Measurements from ENCODE around the gene ANKRD52. TPM values are rescaled to one million over a fixed set of nuclear protein-coding genes. Genes with fewer than 3 reads are reported as not detected.

The ANKRD52 gene
- 60.3 and 64.3 TPM in 2 replicates for total RNA-seq
- long read RNA-seq, partial matches to known transcripts, result 1 of 4 reads
- long read RNA-seq, other reads (novel, unspliced or antisense), result 3 of 4 reads

DNA sequence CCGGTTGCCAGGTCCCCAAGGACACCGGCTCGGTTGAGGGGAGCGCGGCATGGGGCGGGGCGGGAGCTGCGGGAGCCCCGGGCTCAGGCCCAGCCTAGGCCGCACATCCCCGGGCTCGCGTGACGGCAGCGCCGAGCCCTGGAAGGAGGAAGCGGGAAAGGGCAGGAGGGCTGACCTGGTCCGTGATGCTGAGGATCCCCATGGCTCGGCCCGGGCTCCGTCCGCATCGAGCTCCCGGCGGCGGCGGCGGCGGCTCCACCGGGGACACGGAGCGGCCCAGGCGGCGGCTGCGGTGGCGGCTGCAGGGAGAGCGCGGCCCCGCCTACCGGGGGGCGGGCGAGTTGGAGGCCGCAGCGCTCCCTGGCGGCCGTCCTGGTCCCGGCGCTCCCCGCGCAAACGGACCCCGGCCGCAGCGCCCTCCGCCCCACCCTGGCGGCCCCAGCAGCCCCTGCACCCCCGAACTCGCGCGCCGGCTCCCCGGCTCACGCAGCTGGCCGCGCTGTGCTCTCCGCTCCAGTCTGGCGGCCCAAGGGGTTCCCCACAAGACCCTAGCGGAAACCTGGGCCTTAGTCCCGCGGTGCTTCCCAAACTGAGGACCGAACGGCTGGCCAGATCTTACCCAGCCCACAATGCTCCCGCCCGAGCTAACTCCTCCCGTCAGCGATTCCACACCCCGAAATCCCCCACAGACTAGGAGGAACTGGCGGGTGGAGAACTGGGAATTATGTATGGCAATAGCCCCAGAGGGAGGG lies at the start of gene ANKRD52:
Gene ANKRD52 (minus strand): TSS at position 317 of the 752 bp plus-strand sequence. CDS start 115 bp downstream, at position 202.
- Mint-ChIP-seq H3K4me3 (ENCODE audit: low read depth) (peak within 1 kb of the TSS; percentile 93), H3K27me3 (peaks cover 5% of the 10 kb centered on the region), H3K4me1 (ENCODE audit: low read depth) (peaks cover 14% of the 10 kb centered on the region), H3K9me3 (ENCODE audit: low read depth) (no peaks in the 10 kb centered on the region), H3K36me3 (ENCODE audit: insufficient read depth) (peaks cover 11% of the 10 kb centered on the region), H3K27ac (peak within 1 kb of the TSS; percentile 94)
- DNase-seq (ENCODE audit: low spot score, unreplicated experiment), result peak; percentile 71
- TF ChIP-seq, protein P1, sequence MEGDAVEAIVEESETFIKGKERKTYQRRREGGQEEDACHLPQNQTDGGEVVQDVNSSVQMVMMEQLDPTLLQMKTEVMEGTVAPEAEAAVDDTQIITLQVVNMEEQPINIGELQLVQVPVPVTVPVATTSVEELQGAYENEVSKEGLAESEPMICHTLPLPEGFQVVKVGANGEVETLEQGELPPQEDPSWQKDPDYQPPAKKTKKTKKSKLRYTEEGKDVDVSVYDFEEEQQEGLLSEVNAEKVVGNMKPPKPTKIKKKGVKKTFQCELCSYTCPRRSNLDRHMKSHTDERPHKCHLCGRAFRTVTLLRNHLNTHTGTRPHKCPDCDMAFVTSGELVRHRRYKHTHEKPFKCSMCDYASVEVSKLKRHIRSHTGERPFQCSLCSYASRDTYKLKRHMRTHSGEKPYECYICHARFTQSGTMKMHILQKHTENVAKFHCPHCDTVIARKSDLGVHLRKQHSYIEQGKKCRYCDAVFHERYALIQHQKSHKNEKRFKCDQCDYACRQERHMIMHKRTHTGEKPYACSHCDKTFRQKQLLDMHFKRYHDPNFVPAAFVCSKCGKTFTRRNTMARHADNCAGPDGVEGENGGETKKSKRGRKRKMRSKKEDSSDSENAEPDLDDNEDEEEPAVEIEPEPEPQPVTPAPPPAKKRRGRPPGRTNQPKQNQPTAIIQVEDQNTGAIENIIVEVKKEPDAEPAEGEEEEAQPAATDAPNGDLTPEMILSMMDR (IDR thresholded peaks at IDR 0.05; ENCODE audit: unreplicated experiment), result peak; percentile 85

DNA sequence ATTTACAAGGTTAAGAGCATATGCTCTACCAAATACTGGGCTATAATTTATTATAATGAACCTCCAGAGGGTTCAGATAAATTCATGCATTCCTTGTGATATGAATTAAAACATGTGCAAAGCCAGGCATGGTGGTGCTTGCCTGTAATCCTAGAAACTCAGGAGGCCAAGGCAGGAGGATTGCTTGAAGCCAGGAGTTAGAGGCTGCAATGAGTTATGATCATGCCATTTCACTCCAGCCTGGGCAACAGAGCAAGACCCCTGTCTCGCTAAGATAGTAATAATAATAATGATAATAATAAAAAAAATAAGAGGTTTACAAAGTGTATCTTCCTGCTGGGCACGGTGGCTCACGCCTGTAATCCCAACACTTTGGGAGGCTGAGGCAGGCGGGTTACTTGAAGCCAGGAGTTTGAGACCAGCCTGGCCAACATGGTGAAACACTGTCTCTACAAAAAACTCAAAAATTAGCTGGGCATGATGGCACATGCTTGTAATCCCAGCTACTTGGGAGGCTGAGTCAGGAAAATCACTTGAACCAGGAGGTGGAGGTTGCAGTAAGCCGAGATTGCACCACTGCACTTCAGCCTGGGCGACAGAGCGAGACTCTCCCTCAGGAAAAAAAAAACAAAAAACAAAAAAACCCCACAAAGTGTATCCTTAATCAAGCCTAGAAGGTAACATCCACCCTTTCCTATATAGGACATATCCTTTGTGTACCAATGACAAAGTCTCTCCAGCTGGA lies 49.2 kb upstream of the ANKRD52 start:
- DNase-seq (ENCODE audit: low spot score, unreplicated experiment), result no peak
- H3K9me3 Mint-ChIP-seq (ENCODE audit: low read depth), result no peaks in the 10 kb centered on the region
- H3K27ac Mint-ChIP-seq, result no peak overlapping the region
- H3K27me3 Mint-ChIP-seq, result no peaks in the 10 kb centered on the region
- no peak overlapping the region for H3K4me3 Mint-ChIP-seq (ENCODE audit: low read depth)
- TF ChIP-seq, protein P1 (IDR thresholded peaks at IDR 0.05; ENCODE audit: unreplicated experiment), result no peak
- no peaks in the 10 kb centered on the region for H3K4me1 Mint-ChIP-seq (ENCODE audit: low read depth)
- H3K36me3 Mint-ChIP-seq (ENCODE audit: insufficient read depth), result peaks cover 14% of the 10 kb centered on the region

DNA sequence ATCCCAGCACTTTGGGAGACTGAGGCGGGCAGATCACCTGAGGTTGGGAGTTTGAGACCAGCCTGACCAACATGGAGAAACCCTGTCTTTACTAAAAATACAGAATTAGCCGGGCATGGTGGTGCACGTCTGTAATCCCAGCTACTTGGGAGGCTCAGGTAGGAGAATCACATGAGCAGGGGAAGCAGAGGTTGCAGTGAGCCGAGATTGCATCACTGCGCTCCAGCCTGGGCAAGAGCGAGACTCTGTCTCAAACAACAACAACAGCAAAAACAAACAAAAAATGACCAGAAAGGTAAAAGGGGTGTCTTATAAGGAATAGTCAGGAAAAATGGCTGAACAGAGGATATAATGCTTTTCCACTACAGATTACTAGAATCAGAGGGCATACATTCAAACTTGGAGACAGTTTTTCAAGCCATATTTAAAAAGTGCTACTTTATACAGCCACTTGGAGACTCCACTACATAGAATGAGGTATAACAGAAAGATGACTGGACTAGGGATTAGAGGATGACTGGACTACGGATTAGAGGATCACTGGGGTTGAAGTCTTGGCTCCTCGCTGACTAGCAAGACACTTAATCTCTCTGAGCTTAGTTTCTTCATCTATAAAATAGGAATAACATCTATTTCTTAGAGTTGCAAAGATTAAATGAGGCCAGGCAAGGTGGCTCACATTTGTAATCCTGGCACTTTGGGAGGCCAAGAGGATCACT lies 46.8 kb upstream of the ANKRD52 start:
- TF ChIP-seq, protein P1 (IDR thresholded peaks at IDR 0.05; ENCODE audit: unreplicated experiment), result no peak
- no peaks in the 10 kb centered on the region for H3K9me3 Mint-ChIP-seq (ENCODE audit: low read depth)
- no peak overlapping the region for H3K27ac Mint-ChIP-seq
- peaks cover 9% of the 10 kb centered on the region for H3K4me1 Mint-ChIP-seq (ENCODE audit: low read depth)
- H3K36me3 Mint-ChIP-seq (ENCODE audit: insufficient read depth), result peaks cover 10% of the 10 kb centered on the region
- no peak overlapping the region for H3K4me3 Mint-ChIP-seq (ENCODE audit: low read depth)
- no peaks in the 10 kb centered on the region for H3K27me3 Mint-ChIP-seq
- no peak for DNase-seq (ENCODE audit: low spot score, unreplicated experiment)

- H3K4me3 Mint-ChIP-seq (ENCODE audit: low read depth), result no peak overlapping the region
Measured at GRCh38 chr12:56304276-56304675, 46.1 kb upstream of the ANKRD52 start.

More at GRCh38 chr12:56304276-56304675, 46.1 kb upstream of the ANKRD52 start:
- Mint-ChIP-seq H3K36me3 (ENCODE audit: insufficient read depth) (peaks cover 7% of the 10 kb centered on the region), H3K27me3 (no peaks in the 10 kb centered on the region), H3K27ac (no peak overlapping the region), H3K4me1 (ENCODE audit: low read depth) (peaks cover 12% of the 10 kb centered on the region), H3K9me3 (ENCODE audit: low read depth) (no peaks in the 10 kb centered on the region)
- no peak for DNase-seq (ENCODE audit: low spot score, unreplicated experiment)
- TF ChIP-seq, protein P1 (IDR thresholded peaks at IDR 0.05; ENCODE audit: unreplicated experiment), result no peak

All from progenitor cell of endocrine pancreas (in vitro differentiated cells).